Brain pericyte (primary cell): ENCODE results near the gene KDM5D.

Source experiments
- DNase-seq: peaks from one replicate; pipeline ENCODE4 v3.0.0-alpha.2; 2012; ENCODE audit warnings: low read depth, low spot score

Gene KDM5D

DNA sequence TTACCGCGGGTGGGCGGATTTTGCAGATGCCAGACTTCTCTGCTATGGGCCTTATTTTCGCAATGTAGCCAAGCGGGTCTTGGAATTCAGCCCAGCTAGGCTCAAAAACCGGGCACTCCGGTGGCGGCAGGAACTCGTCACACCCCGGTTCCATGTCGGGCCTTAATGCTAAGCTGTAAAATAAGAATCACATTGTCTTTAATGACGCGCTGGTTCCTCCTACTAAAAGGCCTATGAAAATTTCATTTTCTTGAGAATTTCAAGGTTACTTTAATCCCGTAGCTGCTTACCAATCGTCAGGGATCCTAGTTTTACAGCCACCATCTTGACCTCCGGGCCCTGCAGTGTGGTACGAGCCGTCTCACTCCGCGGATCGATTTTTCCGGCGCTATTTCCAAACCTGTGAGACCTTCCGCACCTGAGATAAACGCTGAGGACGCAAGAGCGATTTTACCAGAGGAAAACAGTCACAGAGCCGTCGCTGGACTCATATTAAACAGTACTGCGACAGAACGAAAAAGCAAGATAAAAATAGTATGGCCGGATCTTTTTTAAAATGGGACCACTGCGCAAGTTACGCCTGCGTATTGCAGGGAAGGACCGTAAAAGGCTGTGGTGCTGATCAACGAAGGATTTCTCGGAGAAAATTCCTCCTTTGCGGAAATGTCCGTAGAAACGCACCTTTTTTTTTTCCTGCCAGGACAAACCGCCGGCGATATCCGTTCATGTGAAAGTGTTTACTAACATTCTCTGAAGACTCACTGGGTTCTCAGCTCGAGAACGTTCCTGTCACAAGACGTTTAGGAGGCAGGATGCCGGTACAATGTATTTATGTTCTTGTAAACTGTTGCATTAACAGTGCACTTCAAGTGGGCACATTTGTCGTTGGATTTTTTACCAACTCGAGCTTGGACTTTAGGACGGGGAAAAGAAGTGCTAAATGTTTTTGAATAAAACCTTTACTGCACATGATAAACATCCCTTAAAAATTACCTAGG lies at the start of gene KDM5D:
KDM5D (minus strand) TSS at position 346 of the 998 bp plus-strand sequence; CDS start at position 154, 192 bp downstream.
- DNase-seq, result peak; percentile 55

- DNase-seq, result no peak
Observed at GRCh38 chrY:19768375-19768774, 23.8 kb upstream of the KDM5D start.

DNA sequence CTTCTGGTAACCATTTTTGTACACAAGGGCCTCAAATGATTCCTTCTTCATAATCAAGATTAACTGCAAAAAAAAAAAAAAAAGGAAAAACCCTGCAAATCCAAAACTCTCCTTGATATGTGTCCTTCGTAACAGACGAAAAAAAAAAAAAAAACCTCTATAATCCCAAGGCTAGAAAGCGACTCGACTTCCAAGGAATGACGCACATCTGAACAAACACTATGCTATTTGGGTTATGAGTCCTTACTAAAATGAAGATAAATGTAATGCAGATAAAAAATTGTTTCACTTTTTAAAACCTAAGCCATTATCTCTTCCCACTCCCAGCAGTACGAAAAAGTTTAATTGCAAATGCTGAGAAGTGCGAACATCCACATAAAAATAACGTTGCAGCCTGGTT lies 1.2 kb downstream of the KDM5D start:
- no peak for DNase-seq

- DNase-seq, result no peak
Observed at GRCh38 chrY:19742153-19742552, 2.4 kb downstream of the KDM5D start.

- no peak for DNase-seq
Observed at GRCh38 chrY:19734425-19734824, 10.1 kb downstream of the KDM5D start.

DNA sequence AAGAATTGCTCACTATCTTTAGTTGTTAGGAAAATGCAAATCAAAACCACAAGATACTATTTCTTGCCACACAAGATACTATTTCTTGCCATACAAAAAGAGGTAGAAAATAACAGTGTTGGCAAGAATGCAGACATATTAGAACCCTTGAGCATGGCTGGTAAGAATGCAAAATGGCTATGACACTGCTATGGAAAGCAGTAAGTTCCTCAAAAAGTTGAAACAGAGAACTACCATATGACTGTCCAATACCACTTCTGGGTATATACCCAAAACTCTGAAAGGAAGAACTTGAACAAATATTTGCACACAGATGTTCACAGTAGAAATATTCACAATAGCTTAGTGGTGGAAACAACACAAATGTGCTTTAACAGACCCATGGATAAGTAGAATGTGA lies 26.6 kb downstream of the KDM5D start:
- DNase-seq, result no peak

DNA sequence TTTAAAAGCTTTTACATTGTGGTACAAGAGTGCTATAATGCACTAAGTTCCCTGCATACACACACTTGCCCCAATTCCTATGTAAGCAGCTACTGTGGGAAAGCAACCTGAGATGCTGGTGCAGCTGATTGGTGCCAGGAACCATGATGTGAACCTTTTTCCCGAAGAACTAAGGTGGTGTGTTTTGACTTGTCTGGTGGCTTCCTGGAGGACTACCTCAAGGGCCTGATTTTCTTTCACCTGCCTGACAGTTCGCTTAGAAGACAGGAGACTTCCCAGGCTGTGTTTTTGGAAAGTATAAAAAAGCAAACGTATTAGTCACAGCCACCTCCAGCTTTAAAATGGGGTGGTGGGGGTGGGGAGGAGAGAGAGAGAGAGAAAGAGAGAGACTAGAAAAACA lies 27.4 kb downstream of the KDM5D start:
- DNase-seq, result no peak

- no peak for DNase-seq
Observed at GRCh38 chrY:19715226-19715625, 29.3 kb downstream of the KDM5D start.

- DNase-seq, result no peak
Observed at GRCh38 chrY:19713430-19713829, 31.1 kb downstream of the KDM5D start.

DNA sequence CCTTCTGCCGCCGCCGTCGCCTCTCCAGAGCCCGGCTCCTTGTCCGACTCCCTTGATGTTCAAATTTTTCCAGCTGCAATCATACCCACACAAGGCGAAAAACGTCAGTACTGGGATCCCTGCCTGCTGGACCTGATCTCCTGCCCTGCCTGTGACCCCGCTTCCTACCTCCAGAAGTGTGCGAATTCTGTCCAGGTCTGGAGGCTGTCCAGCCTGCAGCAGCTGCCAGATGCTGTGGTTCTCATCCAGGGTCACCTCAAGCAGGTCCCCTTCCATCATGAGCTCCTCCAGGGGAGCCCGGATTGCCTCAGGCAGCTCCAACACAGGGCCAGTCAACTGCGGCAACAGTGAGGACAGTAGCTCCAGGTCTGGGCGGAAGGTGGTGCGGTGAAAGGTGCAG lies 38.3 kb downstream of the KDM5D start:
- no peak for DNase-seq

- no peak for DNase-seq
Observed at GRCh38 chrY:19698495-19698894, 46.0 kb downstream of the KDM5D start.

DNA sequence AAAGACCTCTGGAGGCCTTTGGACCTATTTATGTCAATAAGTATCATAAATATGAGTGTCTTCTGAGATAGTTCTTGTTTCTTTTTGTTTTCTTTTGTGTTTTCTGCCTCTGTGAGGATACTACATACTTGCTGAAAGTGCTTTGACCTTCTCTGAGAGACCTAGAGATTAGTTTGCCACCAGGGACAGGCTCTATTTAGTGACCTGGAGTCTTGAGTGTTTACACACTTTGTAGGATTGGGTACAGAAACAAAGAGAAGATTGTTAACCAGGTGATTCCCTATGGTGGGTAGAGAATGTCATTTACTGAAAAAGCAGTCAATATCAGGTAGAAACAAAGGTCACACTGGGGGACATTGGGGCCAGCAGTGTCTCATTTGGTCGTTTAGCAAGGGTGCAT lies 63.7 kb downstream of the KDM5D start:
- no peak for DNase-seq
